HUES48 (cell line): Measurements from ENCODE around the gene RPA3.
"Not testable (repeated sequence)": the region's sequence is repeated elsewhere in the genome, so short reads cannot be mapped to it uniquely, and the experiment has no call there.

Experiments used
- H3K27ac ChIP-seq: one replicate; pipeline ENCODE4 v1.7.0; 2013; ENCODE audit warnings: low read depth, low read length, inconsistent platforms
- H3K27me3 ChIP-seq: 2 replicates; pipeline ENCODE4 v1.6.1; 2013; ENCODE audit warnings: mild to moderate bottlenecking, low read length; ENCODE audit not compliant: control insufficient read depth, insufficient read depth
- H3K36me3 ChIP-seq: 2 replicates; pipeline ENCODE4 v1.6.1; 2013; ENCODE audit warnings: low read length; ENCODE audit not compliant: control insufficient read depth, insufficient read depth
- H3K4me1 ChIP-seq: 2 replicates; pipeline ENCODE4 v1.6.1; 2013; ENCODE audit warnings: mild to moderate bottlenecking, low read length; ENCODE audit not compliant: control insufficient read depth, insufficient read depth
- H3K4me3 ChIP-seq: 2 replicates; pipeline ENCODE4 v1.5.1; 2013; ENCODE audit warnings: mild to moderate bottlenecking, low read depth, low read length
- H3K9ac ChIP-seq: 2 replicates; pipeline ENCODE4 v1.6.1; 2013; ENCODE audit warnings: mild to moderate bottlenecking, low read depth, low read length, moderate library complexity
- H3K9me3 ChIP-seq: 2 replicates; pipeline ENCODE4 v1.6.1; 2013; ENCODE audit warnings: low read length; ENCODE audit not compliant: control insufficient read depth, insufficient read depth

Gene RPA3

DNA sequence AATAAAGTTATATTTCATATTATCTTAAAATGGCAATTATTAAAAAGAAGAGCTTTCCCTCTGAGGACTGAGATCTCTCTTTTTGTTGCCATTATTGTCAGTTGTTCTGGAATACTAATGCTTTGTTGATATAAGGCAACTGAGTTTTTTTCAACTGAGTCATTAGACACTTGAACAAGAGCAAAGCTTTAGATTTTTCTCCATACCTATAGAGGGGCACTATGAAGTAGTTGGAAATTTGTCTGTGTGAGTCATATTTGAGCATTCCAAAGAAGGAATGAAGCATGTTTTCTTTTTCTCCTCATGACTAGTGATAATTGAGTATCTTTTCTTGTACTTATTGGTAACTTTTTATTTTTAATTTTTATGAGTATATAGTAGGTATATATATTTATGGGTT, 24.5 kb downstream of the RPA3 start:
- Histone ChIP-seq H3K36me3 (no peaks in the 10 kb centered on the region), H3K9ac (no peak overlapping the region), H3K27me3 (no peaks in the 10 kb centered on the region), H3K4me3 (no peak overlapping the region), H3K4me1 (no peaks in the 10 kb centered on the region), H3K9me3 (no peaks in the 10 kb centered on the region), H3K27ac (no peak overlapping the region)

DNA sequence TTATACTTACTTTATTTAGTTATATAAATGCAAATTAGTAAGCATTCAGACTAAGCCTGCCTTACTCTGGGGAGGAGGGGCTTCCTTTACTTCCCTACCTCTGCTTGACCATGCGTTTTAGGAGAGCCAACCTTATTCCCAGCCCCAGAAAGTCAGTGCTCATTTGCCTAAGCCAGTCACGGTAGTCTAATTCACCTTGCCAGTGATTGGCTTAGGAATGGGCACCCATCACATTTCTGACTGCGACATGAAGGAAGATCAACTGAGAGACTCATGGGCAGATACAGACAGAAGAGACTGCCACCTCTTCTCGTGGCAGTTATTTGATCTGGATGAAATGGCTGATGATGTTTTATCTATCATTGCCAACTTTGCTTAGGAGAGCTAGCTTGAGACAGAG, 29.5 kb downstream of the RPA3 start:
- Histone ChIP-seq H3K27ac (no peak overlapping the region), H3K9me3 (no peaks in the 10 kb centered on the region), H3K4me1 (no peaks in the 10 kb centered on the region), H3K4me3 (no peak overlapping the region), H3K9ac (no peak overlapping the region), H3K36me3 (no peaks in the 10 kb centered on the region), H3K27me3 (no peaks in the 10 kb centered on the region)

DNA sequence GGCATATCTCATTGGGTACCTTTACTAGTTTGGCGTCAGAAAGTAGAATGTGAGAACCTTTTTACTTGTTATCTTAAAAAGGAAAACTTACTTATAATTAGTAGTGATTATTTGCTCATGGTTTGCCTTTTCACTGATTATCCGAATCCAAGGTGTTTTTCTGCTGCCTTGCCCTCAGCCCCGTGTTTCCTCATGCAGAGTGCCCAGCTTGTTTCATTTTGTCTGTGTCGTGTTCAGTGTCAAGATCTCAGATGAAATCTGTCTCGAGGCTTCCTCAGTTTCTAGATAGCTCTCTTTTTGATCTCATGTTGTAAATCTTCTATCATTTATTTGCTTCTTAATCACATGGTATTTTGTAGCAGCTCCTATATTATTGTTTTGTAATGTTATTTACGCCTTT, 30.1 kb downstream of the RPA3 start:
- H3K36me3 ChIP-seq = no peaks in the 10 kb centered on the region
- H3K9ac ChIP-seq = no peak overlapping the region
- H3K4me1 ChIP-seq = no peaks in the 10 kb centered on the region

DNA sequence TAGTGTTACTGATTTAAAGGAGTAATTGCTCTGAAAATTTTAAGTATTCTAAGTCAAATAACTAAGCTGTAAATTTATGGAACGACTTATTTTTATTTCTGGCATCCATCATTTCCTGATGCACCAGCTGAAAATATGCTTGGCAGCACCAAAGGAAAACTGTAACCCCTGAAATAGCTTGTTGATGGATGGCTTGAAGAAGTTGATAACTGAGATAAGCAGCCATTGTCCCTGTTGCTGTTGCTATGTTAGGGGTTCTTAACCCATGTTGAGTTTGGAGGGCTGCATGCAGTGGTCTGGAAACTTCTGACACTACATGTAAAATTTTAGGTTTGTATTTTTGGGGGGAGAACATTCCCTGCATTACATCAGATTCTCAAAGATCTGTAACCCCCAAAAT, 30.6 kb downstream of the RPA3 start:
- Histone ChIP-seq H3K4me1 (no peaks in the 10 kb centered on the region; the same call in 1 of the 2 replicates), H3K9me3 (no peaks in the 10 kb centered on the region), H3K4me3 (no peak overlapping the region), H3K9ac (no peak overlapping the region), H3K36me3 (no peaks in the 10 kb centered on the region), H3K27ac (no peak overlapping the region), H3K27me3 (no peaks in the 10 kb centered on the region)

More for the DNA sequence above, 30.1 kb downstream of the RPA3 start:
- no peaks in the 10 kb centered on the region for H3K9me3 ChIP-seq
- H3K27me3 ChIP-seq = no peaks in the 10 kb centered on the region
- H3K4me3 ChIP-seq = no peak overlapping the region
- no peak overlapping the region for H3K27ac ChIP-seq

DNA sequence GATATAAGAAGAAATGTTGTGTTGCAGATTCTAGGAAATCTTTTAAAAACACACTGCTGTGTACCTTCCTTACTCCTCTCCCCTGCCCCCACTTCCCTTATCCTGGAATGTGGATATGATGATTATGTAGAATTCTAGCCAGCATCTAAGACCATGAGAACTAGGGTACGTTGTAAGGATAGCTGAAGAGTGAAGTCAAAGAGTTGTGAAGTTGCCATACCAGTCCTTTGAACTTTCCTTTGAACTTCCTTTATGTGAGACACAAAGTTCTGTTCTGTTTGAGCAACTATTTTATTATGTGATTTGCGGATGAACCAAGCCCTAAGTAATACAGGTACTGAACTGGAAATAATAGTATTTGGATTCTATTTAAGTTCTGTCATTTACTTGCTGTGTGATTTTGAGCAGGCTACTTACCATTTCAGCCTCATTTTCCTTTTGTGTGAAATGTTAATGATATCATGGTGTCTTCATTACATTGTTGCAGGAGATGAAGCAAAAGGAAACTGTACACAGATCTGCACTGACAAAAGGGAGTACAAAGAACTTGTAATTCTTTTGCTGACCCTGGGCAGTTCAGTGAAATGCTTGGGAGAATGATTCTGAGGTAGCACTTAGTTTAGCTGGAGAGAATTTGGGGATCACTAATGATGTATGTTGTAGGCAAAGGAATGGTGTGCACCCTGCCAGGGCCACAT, 31.4 kb downstream of the RPA3 start:
- Histone ChIP-seq H3K4me3 (no peak overlapping the region), H3K27me3 (no peaks in the 10 kb centered on the region), H3K4me1 (peaks cover 4% of the 10 kb centered on the region; the same call in 1 of the 2 replicates), H3K9me3 (no peaks in the 10 kb centered on the region), H3K27ac (no peak overlapping the region), H3K36me3 (no peaks in the 10 kb centered on the region), H3K9ac (no peak overlapping the region)

DNA sequence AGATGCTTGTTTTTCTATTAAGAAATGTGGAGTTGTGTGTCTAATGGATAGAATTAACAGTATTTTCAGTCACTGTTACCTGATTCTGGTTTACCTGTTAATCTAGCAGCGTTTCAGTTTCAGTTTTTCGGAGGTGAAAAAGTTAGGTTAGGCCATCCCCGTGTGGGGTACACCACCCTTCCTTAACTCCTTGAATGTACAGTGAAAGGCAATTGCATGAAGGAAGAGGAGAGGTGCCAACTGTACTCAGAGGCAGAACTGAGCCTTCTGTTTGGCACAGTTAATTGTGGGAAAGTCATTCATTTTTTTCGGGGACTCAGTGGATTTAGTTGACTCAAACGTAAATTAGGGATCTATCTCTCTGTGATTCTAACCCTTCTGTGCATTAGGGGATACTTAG, 35.5 kb downstream of the RPA3 start:
- Histone ChIP-seq H3K36me3 (no peaks in the 10 kb centered on the region), H3K27ac (no peak overlapping the region)

DNA sequence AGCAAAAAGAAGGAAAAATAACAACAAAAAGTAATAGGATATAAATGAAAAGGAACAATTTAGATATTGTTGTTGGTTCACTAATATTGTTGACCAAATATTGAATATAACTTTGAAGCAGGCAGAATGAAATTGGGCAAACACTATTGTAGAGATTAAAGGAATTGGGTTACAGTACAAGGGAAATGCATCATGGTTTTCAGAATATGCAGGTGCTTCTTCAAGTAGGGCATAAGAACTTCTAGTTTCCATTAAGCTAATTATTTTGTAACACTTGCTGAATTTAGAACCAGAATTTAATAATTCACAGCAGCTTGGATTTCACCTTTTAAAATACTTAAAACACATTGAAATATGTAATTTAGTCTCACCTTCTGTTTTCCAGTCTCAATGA, 36.5 kb downstream of the RPA3 start:
- Histone ChIP-seq H3K9ac (no peak overlapping the region), H3K9me3 (no peaks in the 10 kb centered on the region), H3K27me3 (no peaks in the 10 kb centered on the region), H3K36me3 (peaks cover 3% of the 10 kb centered on the region; the same call in 1 of the 2 replicates), H3K4me1 (peaks cover 8% of the 10 kb centered on the region), H3K27ac (no peak overlapping the region), H3K4me3 (no peak overlapping the region)

More for the DNA sequence above, 35.5 kb downstream of the RPA3 start:
- H3K4me1 ChIP-seq = peaks cover 8% of the 10 kb centered on the region
- H3K27me3 ChIP-seq = no peaks in the 10 kb centered on the region
- H3K9ac ChIP-seq = no peak overlapping the region
- no peak overlapping the region for H3K4me3 ChIP-seq
- no peaks in the 10 kb centered on the region for H3K9me3 ChIP-seq

DNA sequence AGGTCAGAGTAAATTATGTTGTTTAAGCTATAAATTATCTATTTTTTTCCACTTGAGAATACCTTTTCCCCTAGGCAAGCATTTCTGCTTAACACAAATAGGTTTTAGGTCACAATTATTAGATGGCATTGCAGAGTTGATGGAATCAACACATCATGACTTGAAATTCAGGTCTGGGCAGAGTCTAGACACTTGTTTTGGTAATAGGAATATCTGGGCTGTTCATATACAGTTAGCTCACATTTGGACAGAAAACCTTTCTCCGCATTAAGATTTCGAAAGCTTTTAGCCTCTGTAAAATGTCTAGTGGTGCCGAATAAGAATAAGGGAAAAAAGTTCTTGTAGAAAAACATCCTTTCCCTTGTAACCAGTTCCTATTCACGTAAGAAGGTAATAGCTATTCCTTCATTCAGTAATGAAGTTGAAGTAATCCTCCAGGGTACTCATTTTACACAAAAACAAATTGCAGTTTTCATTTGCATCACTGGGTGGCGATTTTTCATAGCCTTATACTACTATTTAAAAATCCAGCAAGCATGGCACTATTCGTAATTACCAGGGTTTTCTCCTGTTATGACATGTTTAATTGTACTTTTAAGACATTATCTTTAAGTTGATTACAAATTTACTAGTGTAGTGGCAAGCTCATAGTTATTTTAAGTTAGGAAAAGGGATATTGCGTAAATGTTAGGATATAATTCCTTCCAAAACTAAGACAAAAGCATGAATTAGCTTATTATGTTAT, 37.0 kb downstream of the RPA3 start:
- Histone ChIP-seq H3K4me1 (peaks cover 8% of the 10 kb centered on the region), H3K4me3 (no peak overlapping the region), H3K36me3 (peaks cover 3% of the 10 kb centered on the region; the same call in 1 of the 2 replicates), H3K27me3 (no peaks in the 10 kb centered on the region), H3K9me3 (no peaks in the 10 kb centered on the region), H3K9ac (no peak overlapping the region), H3K27ac (no peak overlapping the region)

DNA sequence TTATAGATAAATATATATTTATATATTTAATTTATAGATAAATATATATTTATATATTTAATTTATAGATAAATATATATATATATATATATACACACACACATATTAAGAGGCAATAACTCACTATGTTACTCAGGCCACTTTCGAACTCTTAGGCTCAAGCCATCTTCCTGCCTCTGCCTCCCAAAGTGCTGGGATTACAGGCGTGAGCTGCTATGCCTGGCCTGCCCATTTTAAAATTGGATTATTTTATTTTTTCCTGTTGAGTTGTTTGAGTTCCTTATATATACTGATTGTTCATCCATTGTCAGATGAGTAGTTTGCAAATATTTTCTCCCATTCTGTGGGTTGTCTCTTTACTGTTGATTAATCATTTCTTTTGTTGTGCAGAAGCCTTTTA, 38.8 kb downstream of the RPA3 start:
- not testable (repeated sequence) for H3K4me1 ChIP-seq, H3K27ac ChIP-seq

DNA sequence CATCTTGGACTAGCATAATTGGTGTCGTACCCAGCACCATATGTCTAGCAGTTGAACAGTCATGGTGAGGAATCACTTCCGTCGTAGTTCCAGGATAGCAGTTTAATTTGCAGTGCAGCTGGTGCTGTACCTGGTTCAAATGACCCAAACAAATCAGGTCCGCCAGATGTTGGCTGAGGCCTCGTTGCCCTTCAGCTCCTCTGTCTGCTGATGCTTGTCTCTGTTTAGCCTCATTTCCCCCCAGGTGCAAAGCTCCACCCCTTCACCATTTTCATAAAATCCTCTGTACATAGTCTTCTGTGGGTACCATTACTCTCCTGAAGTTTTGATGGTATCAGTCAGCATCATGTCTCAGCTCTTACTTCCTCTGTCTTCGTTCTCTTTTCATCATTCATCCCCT, 42.7 kb downstream of the RPA3 start:
- peaks cover 7% of the 10 kb centered on the region; the same call in 1 of the 2 replicates for H3K4me1 ChIP-seq

More for the DNA sequence above, 38.8 kb downstream of the RPA3 start:
- not testable (repeated sequence) for H3K4me3 ChIP-seq, H3K36me3 ChIP-seq, H3K9me3 ChIP-seq, H3K27me3 ChIP-seq, H3K9ac ChIP-seq

DNA sequence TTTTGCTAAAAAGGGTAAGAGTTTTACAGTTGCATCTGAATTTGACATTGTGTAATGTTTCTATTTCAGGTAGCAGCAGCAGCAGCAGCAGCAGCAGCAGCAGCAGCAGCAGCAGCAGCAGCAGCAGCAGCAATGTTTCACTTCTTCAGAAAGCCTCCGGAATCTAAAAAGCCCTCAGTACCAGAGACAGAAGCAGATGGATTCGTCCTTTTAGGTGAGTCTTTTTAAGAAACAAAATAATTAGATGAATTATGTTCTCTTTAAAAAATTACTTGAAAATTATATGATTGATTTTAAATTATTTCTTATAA, 45.2 kb downstream of the RPA3 start:
- Histone ChIP-seq H3K27me3 (no peaks in the 10 kb centered on the region), H3K9ac (no peak overlapping the region), H3K9me3 (no peaks in the 10 kb centered on the region), H3K36me3 (peaks cover 3% of the 10 kb centered on the region; the same call in 1 of the 2 replicates), H3K27ac (no peak overlapping the region), H3K4me3 (no peak overlapping the region), H3K4me1 (peaks cover 7% of the 10 kb centered on the region; the same call in 1 of the 2 replicates)

More for the DNA sequence above, 42.7 kb downstream of the RPA3 start:
- Histone ChIP-seq H3K27me3 (no peaks in the 10 kb centered on the region), H3K4me3 (no peak overlapping the region), H3K9ac (no peak overlapping the region), H3K27ac (no peak overlapping the region), H3K9me3 (no peaks in the 10 kb centered on the region), H3K36me3 (peaks cover 3% of the 10 kb centered on the region; the same call in 1 of the 2 replicates)
